ENCODE results near the gene PMM1. TPM values are rescaled to one million over a fixed set of nuclear protein-coding genes. Genes with fewer than 3 reads are reported as not detected.

PMM1 gene
- total and polyA plus RNA-seq, 4 experiments from 2014 or later = 31.7 to 45.7 (median 32.5) TPM

DNA sequence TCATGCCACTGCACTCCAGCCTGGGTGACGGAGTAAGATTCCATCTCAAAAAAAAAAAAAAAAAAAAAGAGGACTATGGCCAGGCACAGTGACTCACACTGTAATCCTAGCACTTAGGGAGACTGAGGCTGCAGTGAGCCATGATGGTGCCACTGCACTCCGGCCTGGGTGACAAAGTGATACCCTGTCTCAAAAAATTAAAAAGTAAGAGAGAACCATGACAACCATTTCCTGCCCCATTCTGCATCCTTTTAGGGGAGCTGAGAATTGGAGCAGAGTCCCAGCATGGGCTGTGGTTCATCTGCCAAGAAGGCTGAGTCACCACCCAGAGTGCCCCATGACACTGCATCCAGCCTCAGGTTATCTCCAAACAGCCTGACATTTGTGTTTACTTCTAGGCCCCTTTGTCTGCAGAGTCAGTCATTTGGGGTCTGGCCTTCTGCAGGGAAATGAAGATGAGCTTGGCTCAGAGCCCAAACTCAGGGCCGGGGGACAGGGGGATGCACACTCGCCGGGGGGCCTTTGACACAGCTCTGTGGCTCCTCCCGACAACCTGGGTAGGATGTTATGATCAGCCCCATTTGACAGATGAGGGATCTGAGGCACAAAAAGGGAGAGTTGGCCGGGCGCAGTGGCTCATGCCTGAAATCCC is 24.1 kb downstream of the PMM1 start:
- no peak overlapping the region for H3K4me3 Mint-ChIP-seq
- H3K4me3 ChIP-seq (ENCODE audit: low read length in 2 of 2) = no peak overlapping the region
- no peaks in the 10 kb centered on the region for H3K4me1 Mint-ChIP-seq
- no peak overlapping the region for H3K27ac Mint-ChIP-seq
- DNase-seq = no peak
- H3K36me3 Mint-ChIP-seq = no peaks in the 10 kb centered on the region
- ChIA-PET CTCF (ENCODE audit: partially characterized antibody) (interaction anchor here (0.7 kb wide), 1 partner anchor 49 kb away, joined by 3 read pairs; no protein-coding TSS in a partner anchor), POLR2A (ENCODE audit: partially characterized antibody) (interaction anchor here (0.7 kb wide), 1 partner anchor 49 kb away, joined by 4 read pairs; no protein-coding TSS in a partner anchor)
- H3K9me3 ChIP-seq (ENCODE audit: control insufficient read depth in 1 of 2, low read length in 2 of 2) = no peaks in the 10 kb centered on the region
- no peaks in the 10 kb centered on the region for H3K27me3 ChIP-seq (ENCODE audit: insufficient read depth, low read length)
- no peaks in the 10 kb centered on the region for H3K9me3 Mint-ChIP-seq
- H3K4me1 ChIP-seq (ENCODE audit: insufficient read depth, low read length) = no peaks in the 10 kb centered on the region
- H3K27ac ChIP-seq (ENCODE audit: low read depth, low read length) = no peak overlapping the region
- H3K36me3 ChIP-seq (ENCODE audit: insufficient read depth, low read length) = no peaks in the 10 kb centered on the region
- intact Hi-C loops (cut with micrococcal nuclease) = no loop called here
- H3K27me3 Mint-ChIP-seq = peaks cover 5 to 9% of the 10 kb centered on the region in 2 donors

DNA sequence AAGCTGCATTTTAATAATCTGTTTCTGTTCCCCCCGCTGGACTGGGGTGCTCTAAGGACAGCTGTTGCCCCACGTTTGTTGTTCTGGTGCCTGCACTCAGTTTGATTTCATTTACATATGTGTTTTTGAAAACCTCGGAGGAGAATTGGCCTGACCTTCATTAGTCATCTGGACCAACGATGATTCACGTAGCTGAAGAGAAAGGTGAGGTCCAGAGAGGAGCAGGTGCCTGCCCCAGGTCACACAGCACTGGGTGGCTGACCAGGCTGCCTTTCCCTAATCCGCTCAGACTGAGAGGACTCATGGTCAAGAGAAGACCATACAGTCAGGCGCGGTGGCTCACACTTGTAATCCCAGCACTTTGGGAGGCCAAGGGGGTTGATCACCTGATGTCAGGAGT is 25.1 kb downstream of the PMM1 start:
- Histone ChIP-seq H3K36me3 (ENCODE audit: insufficient read depth, low read length) (no peaks in the 10 kb centered on the region), H3K27ac (ENCODE audit: low read depth, low read length) (no peak overlapping the region), H3K9me3 (ENCODE audit: control insufficient read depth in 1 of 2, low read length in 2 of 2) (no peaks in the 10 kb centered on the region), H3K4me1 (ENCODE audit: insufficient read depth, low read length) (no peaks in the 10 kb centered on the region), H3K4me3 (ENCODE audit: low read length in 2 of 2) (no peak overlapping the region), H3K27me3 (ENCODE audit: insufficient read depth, low read length) (no peaks in the 10 kb centered on the region)
- Mint-ChIP-seq H3K27me3 (peaks cover 7 to 9% of the 10 kb centered on the region in 2 donors), H3K9me3 (no peaks in the 10 kb centered on the region), H3K4me3 (no peak overlapping the region), H3K4me1 (no peaks in the 10 kb centered on the region), H3K27ac (no peak overlapping the region), H3K36me3 (no peaks in the 10 kb centered on the region)
- intact Hi-C loops (cut with micrococcal nuclease) = no loop called here
- DNase-seq = no peak
- ChIA-PET CTCF (ENCODE audit: partially characterized antibody) (no interaction called here), POLR2A (ENCODE audit: partially characterized antibody) (interaction anchor here (0.7 kb wide), 1 partner anchor 48 kb away, joined by 4 read pairs; no protein-coding TSS in a partner anchor)

DNA sequence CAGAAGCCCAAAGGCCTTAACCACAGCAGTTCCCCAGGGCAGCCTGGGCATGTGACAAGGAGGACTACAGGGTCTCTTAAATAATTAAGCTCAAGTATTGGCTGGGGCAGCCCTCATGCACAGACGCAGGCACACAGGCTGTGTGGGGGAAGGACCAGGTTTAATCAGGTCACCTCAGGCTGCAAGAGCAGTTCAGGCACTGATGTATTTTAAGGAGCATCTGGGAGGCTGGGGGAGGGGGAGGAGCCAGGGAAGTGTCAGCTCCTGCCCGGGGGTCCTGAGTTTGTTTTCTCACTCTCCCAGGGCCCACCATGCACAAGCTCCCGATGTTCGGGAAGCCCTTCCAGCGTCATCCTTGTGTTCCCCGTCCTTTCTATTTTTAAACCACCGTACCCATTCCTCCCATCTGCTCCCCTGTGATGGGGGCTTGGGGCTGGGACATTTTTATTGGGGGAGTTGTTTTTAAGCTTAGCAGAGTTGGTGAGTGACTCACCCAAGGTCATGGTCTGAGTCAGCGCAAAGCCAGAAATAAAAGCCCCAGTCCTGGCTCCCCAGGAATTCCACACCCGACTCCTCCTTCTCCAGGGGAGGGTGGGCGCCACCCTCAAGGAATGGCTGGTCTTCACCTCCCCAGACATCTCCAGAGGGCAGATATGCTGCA is 26.5 kb downstream of the PMM1 start:
- CTCF ChIA-PET (ENCODE audit: partially characterized antibody) = interaction anchor here (1.0 kb wide), 1 partner anchor 34 kb away, joined by 3 read pairs; no protein-coding TSS in a partner anchor
- Mint-ChIP-seq H3K27ac (no peak overlapping the region), H3K4me3 (no peak overlapping the region), H3K27me3 (peaks cover 7 to 9% of the 10 kb centered on the region in 2 donors), H3K4me1 (no peaks in the 10 kb centered on the region), H3K9me3 (no peaks in the 10 kb centered on the region), H3K36me3 (no peaks in the 10 kb centered on the region)
- H3K4me3 ChIP-seq (ENCODE audit: low read length in 2 of 2) = no peak overlapping the region
- intact Hi-C loops (cut with micrococcal nuclease) = no loop called here
- DNase-seq = no peak
- POLR2A ChIA-PET (ENCODE audit: partially characterized antibody) = no interaction called here
- H3K27ac ChIP-seq (ENCODE audit: low read depth, low read length) = no peak overlapping the region
- no peaks in the 10 kb centered on the region for H3K9me3 ChIP-seq (ENCODE audit: control insufficient read depth in 1 of 2, low read length in 2 of 2)
- no peaks in the 10 kb centered on the region for H3K36me3 ChIP-seq (ENCODE audit: insufficient read depth, low read length)
- H3K27me3 ChIP-seq (ENCODE audit: insufficient read depth, low read length) = no peaks in the 10 kb centered on the region
- no peaks in the 10 kb centered on the region for H3K4me1 ChIP-seq (ENCODE audit: insufficient read depth, low read length)

DNA sequence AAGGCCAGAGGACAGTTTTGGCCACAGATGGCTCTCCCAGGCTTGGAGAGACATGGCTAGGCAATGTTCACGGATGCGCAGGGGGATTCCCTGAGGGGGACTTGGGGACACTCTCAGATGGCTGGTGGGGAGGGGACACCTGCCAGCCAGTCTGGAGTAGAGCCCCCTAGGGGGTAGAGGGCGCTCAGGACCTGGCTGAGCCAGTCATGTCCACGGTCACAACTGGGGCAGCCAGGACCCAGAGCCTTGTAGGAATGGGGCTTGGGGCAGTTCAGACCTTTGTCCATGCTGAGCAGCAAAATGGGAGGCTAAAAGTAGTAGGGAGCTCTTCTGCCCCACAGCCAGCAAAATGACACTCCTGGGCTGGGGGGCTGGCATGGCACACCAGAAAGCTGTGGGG is 27.2 kb downstream of the PMM1 start:
- CTCF ChIA-PET (ENCODE audit: partially characterized antibody) = interaction anchor here (1.0 kb wide), 1 partner anchor 35 kb away, joined by 3 read pairs; no protein-coding TSS in a partner anchor

GRCh38 chr22:41561788-41562187 is 27.9 kb downstream of the PMM1 start:
- no peak overlapping the region for H3K27ac ChIP-seq (ENCODE audit: low read depth, low read length)
- no peaks in the 10 kb centered on the region for H3K36me3 ChIP-seq (ENCODE audit: insufficient read depth, low read length)
- no peak overlapping the region for H3K4me3 ChIP-seq (ENCODE audit: low read length in 2 of 2)
- Mint-ChIP-seq H3K4me3 (no peak overlapping the region), H3K4me1 (no peaks in the 10 kb centered on the region), H3K9me3 (no peaks in the 10 kb centered on the region), H3K36me3 (no peaks in the 10 kb centered on the region), H3K27me3 (peaks cover 11 to 15% of the 10 kb centered on the region in 2 donors), H3K27ac (no peak overlapping the region)
- intact Hi-C loops (cut with micrococcal nuclease) = no loop called here
- no peaks in the 10 kb centered on the region for H3K27me3 ChIP-seq (ENCODE audit: insufficient read depth, low read length)
- ChIA-PET POLR2A (ENCODE audit: partially characterized antibody) (no interaction called here), CTCF (ENCODE audit: partially characterized antibody) (no interaction called here)
- no peaks in the 10 kb centered on the region for H3K4me1 ChIP-seq (ENCODE audit: insufficient read depth, low read length)
- H3K9me3 ChIP-seq (ENCODE audit: control insufficient read depth in 1 of 2, low read length in 2 of 2) = no peaks in the 10 kb centered on the region
- DNase-seq = no peak

More for the DNA sequence above, 27.2 kb downstream of the PMM1 start:
- intact Hi-C loops (cut with micrococcal nuclease) = no loop called here
- no peaks in the 10 kb centered on the region for H3K27me3 ChIP-seq (ENCODE audit: insufficient read depth, low read length)
- H3K27ac ChIP-seq (ENCODE audit: low read depth, low read length) = no peak overlapping the region
- H3K4me1 Mint-ChIP-seq = no peaks in the 10 kb centered on the region
- DNase-seq = no peak
- no peak overlapping the region for H3K4me3 ChIP-seq (ENCODE audit: low read length in 2 of 2)
- H3K4me1 ChIP-seq (ENCODE audit: insufficient read depth, low read length) = no peaks in the 10 kb centered on the region
- POLR2A ChIA-PET (ENCODE audit: partially characterized antibody) = no interaction called here
- H3K27me3 Mint-ChIP-seq = peaks cover 8 to 13% of the 10 kb centered on the region in 2 donors
- no peak overlapping the region for H3K27ac Mint-ChIP-seq
- H3K9me3 Mint-ChIP-seq = no peaks in the 10 kb centered on the region
- H3K36me3 Mint-ChIP-seq = no peaks in the 10 kb centered on the region
- no peaks in the 10 kb centered on the region for H3K36me3 ChIP-seq (ENCODE audit: insufficient read depth, low read length)
- H3K4me3 Mint-ChIP-seq = no peak overlapping the region
- no peaks in the 10 kb centered on the region for H3K9me3 ChIP-seq (ENCODE audit: control insufficient read depth in 1 of 2, low read length in 2 of 2)

- POLR2A ChIA-PET (ENCODE audit: partially characterized antibody) = no interaction called here
- no peaks in the 10 kb centered on the region for H3K9me3 Mint-ChIP-seq
Observed at GRCh38 chr22:41561335-41561734, 28.3 kb downstream of the PMM1 start.

GRCh38 chr22:41560095-41560471 is 29.6 kb downstream of the PMM1 start:
- Mint-ChIP-seq H3K36me3 (no peaks in the 10 kb centered on the region), H3K9me3 (no peaks in the 10 kb centered on the region), H3K4me3 (no peak overlapping the region), H3K27ac (no peak overlapping the region), H3K27me3 (peaks cover 13 to 20% of the 10 kb centered on the region in 2 donors), H3K4me1 (no peaks in the 10 kb centered on the region)
- DNase-seq = no peak
- no peak overlapping the region for H3K27ac ChIP-seq (ENCODE audit: low read depth, low read length)
- H3K27me3 ChIP-seq (ENCODE audit: insufficient read depth, low read length) = no peaks in the 10 kb centered on the region
- intact Hi-C loops (cut with micrococcal nuclease) = no loop called here
- ChIA-PET POLR2A (ENCODE audit: partially characterized antibody) (no interaction called here), CTCF (ENCODE audit: partially characterized antibody) (no interaction called here)
- no peak overlapping the region for H3K4me3 ChIP-seq (ENCODE audit: low read length in 2 of 2)
- no peaks in the 10 kb centered on the region for H3K9me3 ChIP-seq (ENCODE audit: control insufficient read depth in 1 of 2, low read length in 2 of 2)
- H3K36me3 ChIP-seq (ENCODE audit: insufficient read depth, low read length) = no peaks in the 10 kb centered on the region
- no peaks in the 10 kb centered on the region for H3K4me1 ChIP-seq (ENCODE audit: insufficient read depth, low read length)

More at GRCh38 chr22:41561335-41561734, 28.3 kb downstream of the PMM1 start:
- no peaks in the 10 kb centered on the region for H3K4me1 Mint-ChIP-seq
- H3K4me3 Mint-ChIP-seq = no peak overlapping the region
- H3K27me3 Mint-ChIP-seq = peaks cover 12 to 19% of the 10 kb centered on the region in 2 donors
- no peak for DNase-seq
- no peaks in the 10 kb centered on the region for H3K9me3 ChIP-seq (ENCODE audit: control insufficient read depth in 1 of 2, low read length in 2 of 2)
- H3K4me1 ChIP-seq (ENCODE audit: insufficient read depth, low read length) = no peaks in the 10 kb centered on the region
- CTCF ChIA-PET (ENCODE audit: partially characterized antibody) = no interaction called here
- H3K4me3 ChIP-seq (ENCODE audit: low read length in 2 of 2) = no peak overlapping the region
- no peak overlapping the region for H3K27ac Mint-ChIP-seq
- no peaks in the 10 kb centered on the region for H3K36me3 Mint-ChIP-seq
- no peaks in the 10 kb centered on the region for H3K27me3 ChIP-seq (ENCODE audit: insufficient read depth, low read length)
- intact Hi-C loops (cut with micrococcal nuclease) = no loop called here
- no peaks in the 10 kb centered on the region for H3K36me3 ChIP-seq (ENCODE audit: insufficient read depth, low read length)
- no peak overlapping the region for H3K27ac ChIP-seq (ENCODE audit: low read depth, low read length)
